ENCODE measurements around the gene TOPORS.
"Not testable (repeated sequence)": the region's sequence is repeated elsewhere in the genome, so short reads cannot be mapped to it uniquely, and the experiment has no call there.

TOPORS gene
- 141 reads per million, percentile 88 among the genes with 10 or more reads in this experiment for total RNA-seq

GRCh38 chr9:32552172-32552872 lies at the start of gene TOPORS, which contains the start of gene SMIM27:
TSS of gene TOPORS (minus strand) at chr9:32552586. CDS start at chr9:32552436, 150 bp downstream.
TSS of gene SMIM27 (plus strand) at chr9:32552327. CDS start at chr9:32552435, 108 bp downstream.
- peak; percentile 88 for DNase-seq

GRCh38 chr9:32599021-32599420 lies 46.6 kb upstream of the TOPORS start:
- not testable (repeated sequence) for DNase-seq

- DNase-seq = no peak
Observed at GRCh38 chr9:32596936-32597335, 44.5 kb upstream of the TOPORS start.

GRCh38 chr9:32596096-32596865 lies 43.9 kb upstream of the TOPORS start:
- no peak for DNase-seq

GRCh38 chr9:32590898-32591297 lies 38.5 kb upstream of the TOPORS start:
- no peak for DNase-seq

GRCh38 chr9:32590476-32590875 lies 38.1 kb upstream of the TOPORS start:
- no peak for DNase-seq

GRCh38 chr9:32589083-32589723 lies 36.8 kb upstream of the TOPORS start:
- DNase-seq = no peak

GRCh38 chr9:32587901-32588300 lies 35.5 kb upstream of the TOPORS start:
- DNase-seq = no peak

- DNase-seq = no peak
Observed at GRCh38 chr9:32584784-32585183, 32.4 kb upstream of the TOPORS start.

- DNase-seq = peak; percentile 10
Observed at GRCh38 chr9:32581512-32582143, 29.2 kb upstream of the TOPORS start.

GRCh38 chr9:32580631-32581300 lies 28.4 kb upstream of the TOPORS start:
- DNase-seq = no peak

- DNase-seq = peak; percentile 79
Observed at GRCh38 chr9:32579706-32580331, 27.4 kb upstream of the TOPORS start.

GRCh38 chr9:32578976-32579375 lies 26.6 kb upstream of the TOPORS start:
- no peak for DNase-seq

GRCh38 chr9:32577316-32577715 lies 24.9 kb upstream of the TOPORS start:
- DNase-seq = no peak

GRCh38 chr9:32574858-32575257 lies 22.5 kb upstream of the TOPORS start:
- no peak for DNase-seq

- no peak for DNase-seq
Observed at GRCh38 chr9:32573821-32574220, 21.4 kb upstream of the TOPORS start.

- peak; percentile 96 for DNase-seq
Observed at GRCh38 chr9:32572900-32573523, 20.6 kb upstream of the TOPORS start, which contains the start of gene NDUFB6. TSS of gene NDUFB6 (minus strand) at chr9:32573159. CDS start at chr9:32573060, 99 bp downstream.

GRCh38 chr9:32571969-32572899 lies 19.8 kb upstream of the TOPORS start:
- DNase-seq = peak; percentile 73

- no peak for DNase-seq
Observed at GRCh38 chr9:32570262-32570661, 17.9 kb upstream of the TOPORS start.

GRCh38 chr9:32566770-32567169 lies 14.4 kb upstream of the TOPORS start:
- no peak for DNase-seq
